ENCODE results near the gene TMEM135. TPM values are rescaled to one million over a fixed set of nuclear protein-coding genes. Genes with fewer than 3 reads are reported as not detected.

The TMEM135 gene
- total and polyA plus RNA-seq, 2 donors from 2014 or later: 12.0 to 24.6 TPM

DNA sequence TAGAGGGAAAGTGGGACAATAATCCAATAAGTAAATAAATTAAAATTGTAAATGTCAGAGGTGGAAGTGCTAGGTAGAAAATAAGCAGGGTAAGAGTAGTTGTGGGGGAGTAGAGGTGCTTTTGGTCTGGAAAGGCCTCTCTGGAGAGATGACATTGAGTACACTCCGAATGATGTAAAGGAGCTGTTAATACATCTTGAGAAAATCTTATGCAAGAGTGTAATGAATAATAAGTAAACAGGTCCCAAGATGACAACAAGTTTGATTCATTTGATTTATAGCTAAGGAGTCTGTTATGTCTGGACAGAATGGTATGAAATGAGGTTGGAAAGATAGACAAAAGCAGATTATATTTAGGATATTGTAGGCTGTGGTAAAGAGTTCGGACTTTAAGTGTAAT is 87.5 kb downstream of the TMEM135 start:
- no peak for FAIRE-seq
- H3K4me1 ChIP-seq (ENCODE audit: control insufficient read depth in 2 of 3, insufficient read depth in 2 of 3, low read depth in 1 of 3, low read length in 3 of 3): no peaks in the 10 kb centered on the region
- no peak overlapping the region for H3K9ac ChIP-seq (ENCODE audit: low read length in 3 of 3)
- H3K27me3 ChIP-seq (ENCODE audit: control insufficient read depth, insufficient read depth, low read length): no peaks in the 10 kb centered on the region
- no peaks in the 10 kb centered on the region for H3K36me3 ChIP-seq (ENCODE audit: control insufficient read depth in 2 of 3, insufficient read depth in 3 of 3, low read length in 3 of 3)
- H3K27ac ChIP-seq (ENCODE audit: low read depth in 2 of 2, low read length in 2 of 2): no peak overlapping the region
- DNase-seq: no peak
- intact Hi-C loops (cut with DNase I): no loop called here
- H3K9me3 ChIP-seq (ENCODE audit: control insufficient read depth in 2 of 3, insufficient read depth in 1 of 3, low read length in 3 of 3): no peaks in the 10 kb centered on the region
- H3K4me3 ChIP-seq (ENCODE audit: low read length in 3 of 3): no peak overlapping the region
- TF ChIP-seq, protein P1, sequence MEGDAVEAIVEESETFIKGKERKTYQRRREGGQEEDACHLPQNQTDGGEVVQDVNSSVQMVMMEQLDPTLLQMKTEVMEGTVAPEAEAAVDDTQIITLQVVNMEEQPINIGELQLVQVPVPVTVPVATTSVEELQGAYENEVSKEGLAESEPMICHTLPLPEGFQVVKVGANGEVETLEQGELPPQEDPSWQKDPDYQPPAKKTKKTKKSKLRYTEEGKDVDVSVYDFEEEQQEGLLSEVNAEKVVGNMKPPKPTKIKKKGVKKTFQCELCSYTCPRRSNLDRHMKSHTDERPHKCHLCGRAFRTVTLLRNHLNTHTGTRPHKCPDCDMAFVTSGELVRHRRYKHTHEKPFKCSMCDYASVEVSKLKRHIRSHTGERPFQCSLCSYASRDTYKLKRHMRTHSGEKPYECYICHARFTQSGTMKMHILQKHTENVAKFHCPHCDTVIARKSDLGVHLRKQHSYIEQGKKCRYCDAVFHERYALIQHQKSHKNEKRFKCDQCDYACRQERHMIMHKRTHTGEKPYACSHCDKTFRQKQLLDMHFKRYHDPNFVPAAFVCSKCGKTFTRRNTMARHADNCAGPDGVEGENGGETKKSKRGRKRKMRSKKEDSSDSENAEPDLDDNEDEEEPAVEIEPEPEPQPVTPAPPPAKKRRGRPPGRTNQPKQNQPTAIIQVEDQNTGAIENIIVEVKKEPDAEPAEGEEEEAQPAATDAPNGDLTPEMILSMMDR (IDR thresholded peaks at IDR 0.05; ENCODE audit: borderline replicate concordance, extremely low read depth, insufficient read depth): no peak

- Histone ChIP-seq H3K27me3 (ENCODE audit: control insufficient read depth, insufficient read depth, low read length) (no peaks in the 10 kb centered on the region), H3K27ac (ENCODE audit: low read depth in 2 of 2, low read length in 2 of 2) (no peak overlapping the region), H3K9ac (ENCODE audit: low read length in 3 of 3) (no peak overlapping the region), H3K4me3 (ENCODE audit: low read length in 3 of 3) (no peak overlapping the region), H3K9me3 (ENCODE audit: control insufficient read depth in 2 of 3, insufficient read depth in 1 of 3, low read length in 3 of 3) (no peaks in the 10 kb centered on the region), H3K4me1 (ENCODE audit: control insufficient read depth in 2 of 3, insufficient read depth in 2 of 3, low read depth in 1 of 3, low read length in 3 of 3) (no peaks in the 10 kb centered on the region), H3K36me3 (ENCODE audit: control insufficient read depth in 2 of 3, insufficient read depth in 3 of 3, low read length in 3 of 3) (no peaks in the 10 kb centered on the region)
- intact Hi-C loops (cut with DNase I): no loop called here
- FAIRE-seq: no peak
- TF ChIP-seq, protein P1 (IDR thresholded peaks at IDR 0.05; ENCODE audit: borderline replicate concordance, extremely low read depth, insufficient read depth): no peak
- DNase-seq: no peak
These were observed 89.4 kb downstream of the TMEM135 start for GRCh38 chr11:87127101-87127500.

- DNase-seq: no peak
- no peak overlapping the region for H3K4me3 ChIP-seq (ENCODE audit: low read length in 3 of 3)
- no peaks in the 10 kb centered on the region for H3K27me3 ChIP-seq (ENCODE audit: control insufficient read depth, insufficient read depth, low read length)
- no peaks in the 10 kb centered on the region for H3K4me1 ChIP-seq (ENCODE audit: control insufficient read depth in 2 of 3, insufficient read depth in 2 of 3, low read depth in 1 of 3, low read length in 3 of 3)
- no peaks in the 10 kb centered on the region for H3K36me3 ChIP-seq (ENCODE audit: control insufficient read depth in 2 of 3, insufficient read depth in 3 of 3, low read length in 3 of 3)
- TF ChIP-seq, protein P1 (IDR thresholded peaks at IDR 0.05; ENCODE audit: borderline replicate concordance, extremely low read depth, insufficient read depth): no peak
- H3K9ac ChIP-seq (ENCODE audit: low read length in 3 of 3): no peak overlapping the region
- no peak overlapping the region for H3K27ac ChIP-seq (ENCODE audit: low read depth in 2 of 2, low read length in 2 of 2)
- FAIRE-seq: no peak
- intact Hi-C loops (cut with DNase I): no loop called here
- H3K9me3 ChIP-seq (ENCODE audit: control insufficient read depth in 2 of 3, insufficient read depth in 1 of 3, low read length in 3 of 3): no peaks in the 10 kb centered on the region
These were observed 90.6 kb downstream of the TMEM135 start for GRCh38 chr11:87128372-87128771.

DNA sequence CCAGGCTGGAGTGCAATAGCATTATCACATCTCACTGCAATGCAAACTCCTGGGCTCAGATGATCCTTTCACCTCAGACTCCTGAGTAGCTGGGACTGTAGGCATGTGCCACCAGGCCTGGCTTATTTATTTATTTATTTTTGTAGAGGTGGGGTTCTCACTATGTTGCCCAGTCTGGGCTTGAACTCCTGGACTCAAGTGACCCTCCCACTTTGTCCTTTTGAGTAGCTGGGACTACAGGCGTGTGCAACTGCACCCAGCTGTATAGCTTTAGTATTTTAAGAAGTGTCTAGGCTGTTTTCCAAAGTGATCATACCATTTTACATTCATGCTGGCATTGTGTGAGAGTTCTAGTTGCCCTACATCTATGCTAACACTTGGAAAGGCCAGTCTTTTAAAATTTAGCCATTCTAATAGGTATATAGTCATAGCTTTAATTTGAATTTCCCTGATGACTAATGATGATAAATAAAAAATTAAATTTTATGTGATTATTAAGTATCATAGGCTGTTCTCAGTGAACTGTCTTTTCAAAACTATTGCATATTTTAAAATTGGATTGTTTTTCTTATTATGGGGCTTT is 96.9 kb downstream of the TMEM135 start:
- H3K36me3 ChIP-seq (ENCODE audit: control insufficient read depth in 2 of 3, insufficient read depth in 3 of 3, low read length in 3 of 3): no peaks in the 10 kb centered on the region
- no peak overlapping the region for H3K27ac ChIP-seq (ENCODE audit: low read depth in 2 of 2, low read length in 2 of 2)
- H3K4me3 ChIP-seq (ENCODE audit: low read length in 3 of 3): no peak overlapping the region
- intact Hi-C loops (cut with DNase I): no loop called here
- TF ChIP-seq, protein P1 (IDR thresholded peaks at IDR 0.05; ENCODE audit: borderline replicate concordance, extremely low read depth, insufficient read depth): no peak
- no peaks in the 10 kb centered on the region for H3K27me3 ChIP-seq (ENCODE audit: control insufficient read depth, insufficient read depth, low read length)
- no peak for FAIRE-seq
- no peaks in the 10 kb centered on the region for H3K4me1 ChIP-seq (ENCODE audit: control insufficient read depth in 2 of 3, insufficient read depth in 2 of 3, low read depth in 1 of 3, low read length in 3 of 3)
- H3K9ac ChIP-seq (ENCODE audit: low read length in 3 of 3): no peak overlapping the region
- no peak for DNase-seq
- peaks cover 0 to 4% (median 0%) of the 10 kb centered on the region in 3 donors for H3K9me3 ChIP-seq (ENCODE audit: control insufficient read depth in 2 of 3, insufficient read depth in 1 of 3, low read length in 3 of 3)

Data from kidney (tissue), 14 donors.